H1 (cell line): ENCODE data around the gene GPRIN3. TPM values are rescaled to one million over a fixed set of nuclear protein-coding genes. Genes with fewer than 3 reads are reported as not detected.

ENCODE experiments used
- CTCF ChIA-PET: fragments of 300-600 bp; sonication (Branson Sonifier 250); formaldehyde crosslinking; loops from one replicate; lab custom pipeline; 2021; ENCODE audit not compliant: partially characterized antibody; lab: Charles Lee
- POLR2A ChIA-PET: fragments of 300-600 bp; sonication (Branson Sonifier 250); formaldehyde crosslinking; loops from one replicate; lab custom pipeline; 2021; ENCODE audit warnings: inconsistent platforms; ENCODE audit not compliant: partially characterized antibody; lab: Charles Lee
- DNase-seq, 2 experiments: peaks; one replicate each; pipeline versions ENCODE4 v3.0.0 to v3.0.0-alpha.2; 2010 to 2022; ENCODE audit warnings: low spot score in 2 of 2, low read depth in 1 of 2, mixed read lengths in 1 of 2
- FAIRE-seq: peaks from 2 replicates; lab custom pipeline; 2011; peaks lifted over from hg19 to GRCh38; lab: Jason Lieb, UNC
- H2AFZ ChIP-seq: 2 replicates; pipeline ENCODE4 v1.8.1; 2012; ENCODE audit warnings: low read length, inconsistent platforms
- H2AK5ac ChIP-seq: 2 replicates; pipeline ENCODE4 v1.6.1; 2013; ENCODE audit warnings: low read depth, low read length
- H2BK120ac ChIP-seq: replicated peaks from 2 replicates; pipeline ENCODE3; 2013; ENCODE audit warnings: low read depth, low read length, inconsistent platforms
- H2BK12ac ChIP-seq: 2 replicates; pipeline ENCODE4 v1.6.1; 2013; ENCODE audit warnings: low read depth, low read length
- H2BK15ac ChIP-seq: 2 replicates; pipeline ENCODE4 v1.6.1; 2013; ENCODE audit warnings: low read length
- H2BK20ac ChIP-seq: 2 replicates; pipeline ENCODE4 v1.6.1; 2013; ENCODE audit warnings: low read length
- H2BK5ac ChIP-seq: 2 replicates; pipeline ENCODE4 v1.6.1; 2013; ENCODE audit warnings: low read depth, low read length
- H3K14ac ChIP-seq: 2 replicates; pipeline ENCODE4 v1.6.1; 2013; ENCODE audit warnings: inconsistent platforms; ENCODE audit not compliant: insufficient read length
- H3K18ac ChIP-seq: 2 replicates; pipeline ENCODE4 v1.6.1; 2013; ENCODE audit warnings: low read length; ENCODE audit errors: extremely low read depth
- H3K23ac ChIP-seq: 2 replicates; pipeline ENCODE4 v1.6.1; 2013; ENCODE audit warnings: inconsistent platforms; ENCODE audit not compliant: insufficient read length
- H3K23me2 ChIP-seq: 2 replicates; pipeline ENCODE4 v1.6.1; 2013; ENCODE audit warnings: low read depth, low read length
- H3K27ac ChIP-seq: 2 replicates; pipeline ENCODE4 v1.6.1; 2011; ENCODE audit warnings: low read depth, low read length, inconsistent platforms
- H3K27me3 ChIP-seq, 4 experiments: replicated peaks in 1 of 4; 1 replicate in 1 of 4; 2 replicates in 3 of 4; pipeline versions ENCODE4 v1.6.1 to v1.8.1; 2011 to 2013; ENCODE audit warnings: low read length in 3 of 4, mild to moderate bottlenecking in 3 of 4, inconsistent platforms in 2 of 4, mixed read lengths in 2 of 4, moderate library complexity in 1 of 4; ENCODE audit not compliant: control insufficient read depth in 3 of 4, insufficient read depth in 3 of 4; ENCODE audit errors: extremely low read depth in 1 of 4
- H3K36me3 ChIP-seq, 4 experiments: 2 replicates each; pipeline versions ENCODE4 v1.6.1 to v1.8.1; 2011 to 2013; ENCODE audit warnings: mild to moderate bottlenecking in 4 of 4, low read length in 3 of 4, moderate library complexity in 2 of 4, control low read depth in 1 of 4, inconsistent platforms in 1 of 4; ENCODE audit not compliant: insufficient read depth in 4 of 4, control insufficient read depth in 2 of 4
- H3K4ac ChIP-seq: replicated peaks from 2 replicates; pipeline ENCODE3; 2013; ENCODE audit warnings: low read length, low read depth, mixed read lengths, inconsistent platforms; ENCODE audit not compliant: insufficient read length
- H3K4me1 ChIP-seq, 4 experiments: replicated peaks in 1 of 4; 1 replicate in 1 of 4; 2 replicates in 3 of 4; pipeline versions ENCODE4 v1.6.1 to v1.8.1; 2011 to 2013; ENCODE audit warnings: low read length in 3 of 4, inconsistent platforms in 2 of 4, mixed read lengths in 1 of 4; ENCODE audit not compliant: insufficient read depth in 4 of 4, control insufficient read depth in 3 of 4
- H3K4me2 ChIP-seq, 2 experiments: 2 replicates each; pipeline versions ENCODE4 v1.6.1 to v1.8.1; 2011 to 2013; ENCODE audit warnings: low read depth in 2 of 2, low read length in 2 of 2, control low read depth in 1 of 2, inconsistent platforms in 1 of 2, mild to moderate bottlenecking in 1 of 2; ENCODE audit not compliant: insufficient read depth in 1 of 2
- H3K4me3 ChIP-seq, 4 experiments: fragments of 200-600, 300-600 bp in 1 of 4; sonication (generic), shearing (Covaris generic), sonication (Bioruptor Twin) in 1 of 4; 2 replicates each; pipeline versions ENCODE4 v1.5.1 to v1.8.1; 2011 to 2016; ENCODE audit warnings: low read length in 4 of 4, low read depth in 3 of 4, control low read depth in 2 of 4, inconsistent platforms in 2 of 4, mild to moderate bottlenecking in 2 of 4, mixed read lengths in 1 of 4, moderate library complexity in 1 of 4; ENCODE audit not compliant: insufficient read depth in 2 of 4; ENCODE audit errors: extremely low read depth in 1 of 4
- H3K56ac ChIP-seq: replicated peaks from 2 replicates; pipeline ENCODE3; 2013; ENCODE audit warnings: low read depth, mild to moderate bottlenecking, mixed read lengths, low read length, inconsistent platforms; ENCODE audit not compliant: insufficient read length
- H3K79me1 ChIP-seq: 2 replicates; pipeline ENCODE4 v1.6.1; 2013; ENCODE audit warnings: low read depth, low read length, control low read depth
- H3K79me2 ChIP-seq, 2 experiments: 2 replicates each; pipeline versions ENCODE4 v1.6.1 to v1.8.1; 2012 to 2013; ENCODE audit warnings: low read length in 2 of 2, mild to moderate bottlenecking in 2 of 2, inconsistent platforms in 1 of 2; ENCODE audit not compliant: insufficient read depth in 2 of 2, control insufficient read depth in 1 of 2
- H3K9ac ChIP-seq, 4 experiments: replicated peaks in 1 of 4; 1 replicate in 1 of 4; 2 replicates in 3 of 4; pipeline versions ENCODE4 v1.6.1 to v1.8.1; 2011 to 2013; ENCODE audit warnings: low read depth in 3 of 4, low read length in 3 of 4, control low read depth in 2 of 4, mild to moderate bottlenecking in 2 of 4, moderate library complexity in 2 of 4, inconsistent platforms in 1 of 4; ENCODE audit errors: extremely low read depth in 1 of 4
- H3K9me3 ChIP-seq, 2 experiments: 2 replicates each; pipeline versions ENCODE4 v1.6.1 to v1.8.1; 2012 to 2013; ENCODE audit warnings: mild to moderate bottlenecking in 2 of 2, moderate library complexity in 2 of 2, control low read depth in 1 of 2, inconsistent platforms in 1 of 2, low read depth in 1 of 2, low read length in 1 of 2, mixed read lengths in 1 of 2; ENCODE audit not compliant: insufficient read depth in 2 of 2
- H4K20me1 ChIP-seq, 2 experiments: replicated peaks in 1 of 2; 2 replicates each; pipeline versions ENCODE3 to v1.8.1; 2011 to 2013; ENCODE audit warnings: inconsistent platforms in 2 of 2, low read length in 2 of 2, mild to moderate bottlenecking in 1 of 2; ENCODE audit not compliant: insufficient read depth in 2 of 2, control insufficient read depth in 1 of 2
- H4K5ac ChIP-seq: 2 replicates; pipeline ENCODE4 v1.6.1; 2013; ENCODE audit warnings: low read length, low read depth, mixed read lengths, inconsistent platforms; ENCODE audit not compliant: insufficient read length
- H4K8ac ChIP-seq: 2 replicates; pipeline ENCODE4 v1.8.0; 2013; ENCODE audit warnings: mild to moderate bottlenecking, moderate library complexity, low read length, inconsistent platforms; ENCODE audit not compliant: insufficient read depth; ENCODE audit errors: extremely low read depth
- H4K91ac ChIP-seq: replicated peaks from 2 replicates; pipeline ENCODE3; 2013; ENCODE audit warnings: low read length, mixed read lengths, inconsistent platforms; ENCODE audit not compliant: insufficient read length
- ASH2L ChIP-seq: fragments of 200-600, 300-600 bp; sonication (generic); IDR thresholded peaks from one replicate; pipeline ENCODE4 v1.7.1; 2017; ENCODE audit warnings: low read length
- ATF3 ChIP-seq: IDR thresholded peaks from 2 replicates; pipeline ENCODE4 v1.6.1; 2011; ENCODE audit warnings: low read depth, mild to moderate bottlenecking, low read length; ENCODE audit not compliant: insufficient read depth
- EGR1 ChIP-seq: IDR thresholded peaks from 2 replicates; pipeline ENCODE4 v1.6.1; 2011; ENCODE audit warnings: low read depth, low read length, borderline replicate concordance
- EZH2 ChIP-seq: fragments of 200-600 bp; sonication (generic); IDR thresholded peaks from 2 replicates; pipeline ENCODE4 v1.7.1; 2012; ENCODE audit warnings: low read depth, mild to moderate bottlenecking, moderate library complexity, low read length, inconsistent platforms; ENCODE audit not compliant: severe bottlenecking
- HDAC6 ChIP-seq: IDR thresholded peaks from one replicate; pipeline ENCODE4 v1.7.1; 2012; ENCODE audit warnings: low read depth, mild to moderate bottlenecking, inconsistent platforms, low read length, moderate library complexity
- MAFK ChIP-seq: IDR thresholded peaks from 2 replicates; pipeline ENCODE4 v1.6.1; 2012; ENCODE audit warnings: low read depth, mild to moderate bottlenecking, improper control_type of control experiment, low read length
- PHF8 ChIP-seq: fragments of 200-600 bp; sonication (generic); conservative IDR thresholded peaks from 2 replicates; pipeline ENCODE4 v1.7.1; 2012; ENCODE audit warnings: low read depth, mild to moderate bottlenecking, inconsistent platforms, low read length, moderate library complexity
- POLR2A ChIP-seq, 2 experiments: IDR thresholded peaks; 1 replicate in 1 of 2; 2 replicates in 1 of 2; pipeline ENCODE4 v1.6.1; 2011; ENCODE audit warnings: low read depth in 2 of 2, low read length in 2 of 2, mild to moderate bottlenecking in 2 of 2; ENCODE audit errors: control extremely low read depth in 1 of 2
- RBBP5 ChIP-seq: IDR thresholded peaks from 2 replicates; pipeline ENCODE4 v1.7.1; 2012; ENCODE audit warnings: low read depth, mild to moderate bottlenecking, inconsistent platforms, low read length, moderate library complexity, borderline replicate concordance
- RFX5 ChIP-seq: IDR thresholded peaks from 2 replicates; pipeline ENCODE4 v1.6.1; 2011; ENCODE audit warnings: low read depth, low read length, improper control_type of control experiment, borderline replicate concordance
- RNF2 ChIP-seq: fragments of 200-900, 300-1000 bp; sonication (generic); IDR thresholded peaks from 2 replicates; pipeline ENCODE4 v1.7.1; 2016; ENCODE audit warnings: borderline replicate concordance, low read depth, mild to moderate bottlenecking, antibody characterized with exemption, low read length; ENCODE audit not compliant: poor library complexity, severe bottlenecking; ENCODE audit errors: missing control alignments
- SP1 ChIP-seq: IDR thresholded peaks from 2 replicates; pipeline ENCODE4 v1.6.1; 2011; ENCODE audit warnings: low read depth, low read length
- SRF ChIP-seq: IDR thresholded peaks from 2 replicates; pipeline ENCODE4 v1.6.1; 2011; ENCODE audit warnings: mild to moderate bottlenecking, low read depth, low read length, moderate library complexity
- SUZ12 ChIP-seq: fragments of 200-600 bp; sonication (generic); IDR thresholded peaks from 2 replicates; pipeline ENCODE4 v1.6.1; 2012; ENCODE audit warnings: mild to moderate bottlenecking, inconsistent platforms, low read length, moderate library complexity, mixed read lengths
- WGBS, 2 experiments: shearing (Covaris generic) in 1 of 2; methylation state at CpG; one replicate each; pipeline versions ENCODE4 v1.1.6 to v1.1.7; 2013 to 2015; ENCODE audit warnings: low lambda C conversion rate in 2 of 2, mixed read lengths in 2 of 2, inconsistent platforms in 1 of 2, low coverage in 1 of 2, missing lambda C conversion rate in 1 of 2; ENCODE audit not compliant: insufficient replicate concordance in 2 of 2, insufficient coverage in 1 of 2, insufficient read length in 1 of 2; ENCODE audit errors: extremely low coverage in 1 of 2, missing lambda C conversion rate in 1 of 2; 5-methylcytosine and 5-hydroxymethylcytosine counted together
- polyA plus RNA-seq, 7 experiments: library from polyadenylated mRNA; depleted of rRNA in 3 of 7; stranded (reverse) in 5 of 7; unstranded in 2 of 7; fragments of >200 nt in 5 of 7; fragments of 200-250 nt in 2 of 7; gene quantifications; 1 replicate in 5 of 7; 2 replicates in 1 of 7; 4 replicates in 1 of 7; pipeline versions ENCODE4 v1.2.1 to v1.2.3, GENCODE V29; 2011 to 2013; ENCODE audit warnings: missing spikeins in 2 of 7, mixed read lengths in 2 of 7
- total RNA-seq: library from RNA; stranded (reverse); fragmentation: NEBNext Ultra II Directional; extraction: Animal tissue kit (Norgen Biotek cat#: 25700); gene quantifications from 2 replicates; pipeline ENCODE4 v1.2.1, GENCODE V29; 2021

The GPRIN3 gene
- total and polyA plus RNA-seq, 2 of the 8 experiments (the other 6 are each of a cell fraction or from before 2014, with no cell fraction given) = 0.17 to 1.4 TPM

- H3K9ac ChIP-seq = no peak overlapping the region
- H3K79me1 ChIP-seq = no peaks in the 10 kb centered on the region
- H3K14ac ChIP-seq = no peak overlapping the region
- no peak overlapping the region for H3K4me3 ChIP-seq
- H3K4me1 ChIP-seq = no peaks in the 10 kb centered on the region
- no peak overlapping the region for H2BK120ac ChIP-seq
- no peak for DNase-seq
- H3K23ac ChIP-seq = no peak overlapping the region
- H3K23me2 ChIP-seq = no peaks in the 10 kb centered on the region
- no peak overlapping the region for H2BK15ac ChIP-seq
- no peaks in the 10 kb centered on the region for H3K9me3 ChIP-seq
- H3K18ac ChIP-seq = no peak overlapping the region
- no peak overlapping the region for H3K27ac ChIP-seq
- WGBS, 2 experiments = 92% methylated on average over 4 of the region's 4 CpGs; no CpG with 5 or more reads in 1 of the 2 experiments
- no peak overlapping the region for H2AK5ac ChIP-seq
- H3K56ac ChIP-seq = no peak overlapping the region
- ChIA-PET CTCF (interaction anchor here (0.8 to 1.1 kb wide), 2 partner anchors 14 to 19 kb away, joined by 3 read pairs; no protein-coding TSS in a partner anchor), POLR2A (no interaction called here)
- no peaks in the 10 kb centered on the region for H3K79me2 ChIP-seq
- H4K91ac ChIP-seq = no peak overlapping the region
- H2BK5ac ChIP-seq = no peak overlapping the region
- no peak overlapping the region for H2BK12ac ChIP-seq
- H3K4me2 ChIP-seq = no peak overlapping the region
- no peaks in the 10 kb centered on the region for H3K27me3 ChIP-seq
- H2AFZ ChIP-seq = no peak overlapping the region
- H4K20me1 ChIP-seq = no peaks in the 10 kb centered on the region
- no peak for FAIRE-seq
- H2BK20ac ChIP-seq = no peak overlapping the region
- no peak overlapping the region for H4K8ac ChIP-seq
- no peaks in the 10 kb centered on the region for H3K36me3 ChIP-seq
- no peak overlapping the region for H3K4ac ChIP-seq
- H4K5ac ChIP-seq = no peak overlapping the region
- no peak for TF ChIP-seq PHF8
- no peak for TF ChIP-seq EGR1
- TF ChIP-seq ASH2L = no peak
- no peak for TF ChIP-seq SP1
- TF ChIP-seq MAFK = no peak
- no peak for TF ChIP-seq EZH2
- no peak for TF ChIP-seq SUZ12
- no peak for TF ChIP-seq RFX5
- no peak for TF ChIP-seq POLR2A (IDR thresholded peaks at IDR 0.05; ENCODE audit: control extremely low read depth in 1 of 2, low read depth in 2 of 2, low read length in 2 of 2)
- TF ChIP-seq HDAC6 = no peak
- no peak for TF ChIP-seq SRF
- TF ChIP-seq ATF3 = no peak
- no peak for TF ChIP-seq RBBP5
- no peak for TF ChIP-seq RNF2
Measured at GRCh38 chr4:89269121-89269666, 38.4 kb downstream of the GPRIN3 start.
